HepG2 (cell line): ENCODE data around the gene EGFR. TPM values are rescaled to one million over a fixed set of nuclear protein-coding genes. Genes with fewer than 3 reads are reported as not detected.

ENCODE experiments used
- ATAC-seq: fragments of 200-7000 bp; cut with Tn5 transposase; 3 replicates; pipeline ENCODE4 v1.9.1; 2020; ENCODE audit warnings: mild to moderate bottlenecking, moderate library complexity
- BruUV-seq: library from RNA; stranded (reverse); fragments of 400-500 nt; replicated peaks from 2 replicates; lab custom pipeline; 2021; lab: Mats Ljungman, UMichigan
- CTCF ChIA-PET: fragments of 300-600 bp; formaldehyde crosslinking; extraction: SDS; loops from one replicate; lab custom pipeline; 2021; ENCODE audit warnings: low total read pairs, inconsistent platforms, low intra/inter-chr PET ratio; lab: Yijun Ruan, JAX
- POLR2A ChIA-PET: fragments of 350-600 bp; sonication (Branson Sonifier 250); formaldehyde crosslinking; loops from one replicate; lab custom pipeline; 2020; ENCODE audit warnings: antibody characterized with exemption, inconsistent platforms; lab: Yijun Ruan, JAX
- DNase-seq: peaks from one replicate; pipeline ENCODE4 v3.0.0-alpha.2; 2015; ENCODE audit warnings: low spot score
- FAIRE-seq: peaks from 3 replicates; lab custom pipeline; 2011; peaks lifted over from hg19 to GRCh38; lab: Jason Lieb, UNC
- H2AFZ ChIP-seq: one replicate; pipeline ENCODE4 v1.6.1; 2011; ENCODE audit warnings: low read length, inconsistent platforms
- H3K27ac ChIP-seq: fragments of 300-600 bp; 3 replicates; pipeline ENCODE4 v1.8.0; 2011; ENCODE audit warnings: mixed run types, mild to moderate bottlenecking, mixed read lengths, low read length, inconsistent platforms; ENCODE audit not compliant: insufficient read depth; ENCODE audit errors: extremely low read length
- H3K27me3 ChIP-seq, 2 experiments: fragments of 200-600 bp in 1 of 2; 2 replicates in 1 of 2; 3 replicates in 1 of 2; pipeline versions ENCODE4 v1.6.0 to v1.8.0; 2011; ENCODE audit warnings: low read length in 2 of 2, mild to moderate bottlenecking in 2 of 2, moderate library complexity in 2 of 2, inconsistent platforms in 1 of 2; ENCODE audit not compliant: insufficient read depth in 2 of 2, control insufficient read depth in 1 of 2
- H3K36me3 ChIP-seq, 2 experiments: fragments of 200-600 bp in 1 of 2; replicated peaks in 1 of 2; 2 replicates in 1 of 2; 3 replicates in 1 of 2; pipeline versions ENCODE4 v1.5.1 to v1.8.0; 2011; ENCODE audit warnings: low read length in 2 of 2, inconsistent platforms in 1 of 2; ENCODE audit not compliant: insufficient read depth in 2 of 2, control insufficient read depth in 1 of 2
- H3K4me1 ChIP-seq: 2 replicates; pipeline ENCODE4 v1.5.1; 2012; ENCODE audit warnings: low read length, inconsistent platforms; ENCODE audit not compliant: insufficient read depth
- H3K4me2 ChIP-seq: 2 replicates; pipeline ENCODE4 v1.6.0; 2011; ENCODE audit warnings: low read depth, low read length, inconsistent platforms
- H3K4me3 ChIP-seq, 3 experiments: fragments of 200-600 bp in 1 of 3; sonication (generic), shearing (Covaris generic) in 1 of 3; replicated peaks in 1 of 3; 2 replicates each; pipeline ENCODE4 v1.5.1; 2011 to 2016; ENCODE audit warnings: low read length in 3 of 3, inconsistent platforms in 2 of 3, low read depth in 2 of 3, mild to moderate bottlenecking in 2 of 3, control low read depth in 1 of 3, mixed read lengths in 1 of 3; ENCODE audit not compliant: insufficient read depth in 1 of 3
- H3K79me2 ChIP-seq: one replicate; pipeline ENCODE4 v1.6.1; 2011; ENCODE audit warnings: low read length, inconsistent platforms; ENCODE audit not compliant: insufficient read depth
- H3K9ac ChIP-seq: 2 replicates; pipeline ENCODE4 v1.6.0; 2011; ENCODE audit warnings: mild to moderate bottlenecking, low read depth, low read length, inconsistent platforms; ENCODE audit not compliant: insufficient read depth
- H3K9me3 ChIP-seq: 2 replicates; pipeline ENCODE4 v1.5.1; 2012; ENCODE audit warnings: mild to moderate bottlenecking, low read length
- H4K20me1 ChIP-seq: 2 replicates; pipeline ENCODE4 v1.6.0; 2011; ENCODE audit warnings: inconsistent platforms, mild to moderate bottlenecking, low read length, moderate library complexity; ENCODE audit not compliant: insufficient read depth
- EED ChIP-seq: sonication (generic); formaldehyde crosslinking; IDR thresholded peaks from 2 replicates; pipeline ENCODE4 v1.5.0; 2020; ENCODE audit warnings: mild to moderate bottlenecking, missing genetic modification reagents
- HNF4A ChIP-seq: sonication (generic); formaldehyde crosslinking; IDR thresholded peaks from 2 replicates; pipeline ENCODE4 v1.4.0; 2020; ENCODE audit warnings: missing genetic modification reagents
- KLF15 ChIP-seq: sonication (generic); formaldehyde crosslinking; IDR thresholded peaks from 2 replicates; pipeline ENCODE4 v1.8.1; 2023; ENCODE audit warnings: borderline replicate concordance, mild to moderate bottlenecking, inconsistent platforms, missing genetic modification reagents, mixed read lengths
- MYNN ChIP-seq: sonication (generic); formaldehyde crosslinking; IDR thresholded peaks from 2 replicates; pipeline ENCODE4 v1.4.0; 2020; ENCODE audit warnings: mild to moderate bottlenecking, low read depth, missing genetic modification reagents
- RXRA ChIP-seq: sonication (generic); formaldehyde crosslinking; IDR thresholded peaks from 2 replicates; pipeline ENCODE4 v1.5.1; 2020; ENCODE audit warnings: missing genetic modification reagents
- RXRB ChIP-seq: IDR thresholded peaks from 2 replicates; pipeline ENCODE4 v1.6.1; 2016; ENCODE audit warnings: borderline replicate concordance, missing genetic modification reagents, missing compliant biosample characterization
- ZC3H13 ChIP-seq: sonication (generic); formaldehyde crosslinking; IDR thresholded peaks from 2 replicates; pipeline ENCODE4 v1.8.1; 2023; ENCODE audit warnings: mild to moderate bottlenecking, missing genetic modification reagents, moderate library complexity
- ZNF24 ChIP-seq: fragments of 450-650 bp; IDR thresholded peaks from 2 replicates; pipeline ENCODE4 v1.6.1; 2017; ENCODE audit warnings: antibody characterized with exemption, mild to moderate bottlenecking
- ZNF512B ChIP-seq: sonication (generic); formaldehyde crosslinking; IDR thresholded peaks from 2 replicates; pipeline ENCODE4 v1.5.1; 2020; ENCODE audit warnings: missing genetic modification reagents, mild to moderate bottlenecking, borderline replicate concordance
- WGBS: methylation state at CpG from one replicate; pipeline ENCODE4 v1.1.6; 2017; ENCODE audit warnings: low lambda C conversion rate; 5-methylcytosine and 5-hydroxymethylcytosine counted together
- in situ Hi-C: cut with HindIII; loops from 2 replicates; pipeline ENCODE4 v1.10.0; 2017; ENCODE audit warnings: low pct_unique_long_range_greater_than_20kb; ENCODE audit not compliant: extremely low pct_ligation_motif_present
- intact Hi-C: fragments of 100-400 bp; cut with micrococcal nuclease; formaldehyde crosslinking; loops from one replicate; pipeline ENCODE4 v1.10.0; 2022; ENCODE audit not compliant: unreplicated experiment
- polyA plus RNA-seq, 8 experiments: library from polyadenylated mRNA; depleted of rRNA in 3 of 8; stranded (reverse) in 7 of 8; unstranded in 1 of 8; fragments of >200 nt; fragmentation: Illumina TruSeq in 4 of 8; extraction: Trizol in 4 of 8; gene quantifications; 2 replicates each; pipeline versions ENCODE4 v1.2.1 to v1.2.3, GENCODE V29; 2011 to 2016; ENCODE audit warnings: low read depth in 4 of 8, missing spikeins in 1 of 8, mixed read lengths in 1 of 8; ENCODE audit not compliant: insufficient read depth in 1 of 8
- total RNA-seq, 5 experiments: library from RNA; depleted of rRNA; stranded (reverse); fragments of >200 nt; fragmentation: Illumina TruSeq; extraction: Trizol; gene quantifications; 2 replicates each; pipeline ENCODE4 v1.2.3, GENCODE V29; 2016; ENCODE audit warnings: low read depth in 1 of 5
- TF ChIP-seq, protein P1 (sequence below): sonication (generic); formaldehyde crosslinking; IDR thresholded peaks from 2 replicates; pipeline ENCODE4 v1.5.1; 2020; ENCODE audit warnings: mild to moderate bottlenecking, missing genetic modification reagents, moderate library complexity
- TF ChIP-seq, protein P2 (sequence below): sonication (generic); formaldehyde crosslinking; IDR thresholded peaks from 2 replicates; pipeline ENCODE4 v1.4.0; 2020; ENCODE audit warnings: missing genetic modification reagents

Gene EGFR
- total and polyA plus RNA-seq, 2 of the 13 experiments (the other 11 are each of a cell fraction or from before 2014, with no cell fraction given), result 7.0 to 10.0 TPM

DNA sequence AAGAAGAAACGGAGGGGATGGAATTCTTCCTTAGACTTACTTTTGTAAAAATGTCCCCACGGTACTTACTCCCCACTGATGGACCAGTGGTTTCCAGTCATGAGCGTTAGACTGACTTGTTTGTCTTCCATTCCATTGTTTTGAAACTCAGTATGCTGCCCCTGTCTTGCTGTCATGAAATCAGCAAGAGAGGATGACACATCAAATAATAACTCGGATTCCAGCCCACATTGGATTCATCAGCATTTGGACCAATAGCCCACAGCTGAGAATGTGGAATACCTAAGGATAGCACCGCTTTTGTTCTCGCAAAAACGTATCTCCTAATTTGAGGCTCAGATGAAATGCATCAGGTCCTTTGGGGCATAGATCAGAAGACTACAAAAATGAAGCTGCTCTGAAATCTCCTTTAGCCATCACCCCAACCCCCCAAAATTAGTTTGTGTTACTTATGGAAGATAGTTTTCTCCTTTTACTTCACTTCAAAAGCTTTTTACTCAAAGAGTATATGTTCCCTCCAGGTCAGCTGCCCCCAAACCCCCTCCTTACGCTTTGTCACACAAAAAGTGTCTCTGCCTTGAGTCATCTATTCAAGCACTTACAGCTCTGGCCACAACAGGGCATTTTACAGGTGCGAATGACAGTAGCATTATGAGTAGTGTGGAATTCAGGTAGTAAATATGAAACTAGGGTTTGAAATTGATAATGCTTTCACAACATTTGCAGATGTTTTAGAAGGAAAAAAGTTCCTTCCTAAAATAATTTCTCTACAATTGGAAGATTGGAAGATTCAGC lies 187.6 kb downstream of the EGFR start (continued):
- TF ChIP-seq ZNF512B (CRISPR knock-in tag) (no peak), KLF15 (CRISPR knock-in tag) (no peak)

- whole genome bisulfite sequencing, result 91% methylated on average over 3 of the region's 4 CpGs
- no peak for DNase-seq
- no TSS peak for BruUV-seq
- FAIRE-seq, result no peak
- H3K9me3 ChIP-seq, result no peaks in the 10 kb centered on the region
- no peak overlapping the region for H3K9ac ChIP-seq
- H3K4me3 ChIP-seq, result no peak overlapping the region
- H3K27ac ChIP-seq, result no peak overlapping the region
- H3K4me2 ChIP-seq, result no peak overlapping the region
- H3K79me2 ChIP-seq, result no peaks in the 10 kb centered on the region
- no peak overlapping the region for H2AFZ ChIP-seq
- TF ChIP-seq EED (no peak), ZNF24 (no peak), RXRA (CRISPR knock-in tag) (0 out of 2 replicates have a peak, but pooled peaks have one; percentile 26), RXRB (CRISPR knock-in tag) (0 out of 2 replicates have a peak, but pooled peaks have one; percentile 12), ZC3H13 (CRISPR knock-in tag) (0 out of 2 replicates have a peak, but pooled peaks have one; percentile 21), HNF4A (0 out of 2 replicates have a peak, but pooled peaks have one; percentile 23), MYNN (CRISPR knock-in tag) (no peak)
- TF ChIP-seq, protein P1, sequence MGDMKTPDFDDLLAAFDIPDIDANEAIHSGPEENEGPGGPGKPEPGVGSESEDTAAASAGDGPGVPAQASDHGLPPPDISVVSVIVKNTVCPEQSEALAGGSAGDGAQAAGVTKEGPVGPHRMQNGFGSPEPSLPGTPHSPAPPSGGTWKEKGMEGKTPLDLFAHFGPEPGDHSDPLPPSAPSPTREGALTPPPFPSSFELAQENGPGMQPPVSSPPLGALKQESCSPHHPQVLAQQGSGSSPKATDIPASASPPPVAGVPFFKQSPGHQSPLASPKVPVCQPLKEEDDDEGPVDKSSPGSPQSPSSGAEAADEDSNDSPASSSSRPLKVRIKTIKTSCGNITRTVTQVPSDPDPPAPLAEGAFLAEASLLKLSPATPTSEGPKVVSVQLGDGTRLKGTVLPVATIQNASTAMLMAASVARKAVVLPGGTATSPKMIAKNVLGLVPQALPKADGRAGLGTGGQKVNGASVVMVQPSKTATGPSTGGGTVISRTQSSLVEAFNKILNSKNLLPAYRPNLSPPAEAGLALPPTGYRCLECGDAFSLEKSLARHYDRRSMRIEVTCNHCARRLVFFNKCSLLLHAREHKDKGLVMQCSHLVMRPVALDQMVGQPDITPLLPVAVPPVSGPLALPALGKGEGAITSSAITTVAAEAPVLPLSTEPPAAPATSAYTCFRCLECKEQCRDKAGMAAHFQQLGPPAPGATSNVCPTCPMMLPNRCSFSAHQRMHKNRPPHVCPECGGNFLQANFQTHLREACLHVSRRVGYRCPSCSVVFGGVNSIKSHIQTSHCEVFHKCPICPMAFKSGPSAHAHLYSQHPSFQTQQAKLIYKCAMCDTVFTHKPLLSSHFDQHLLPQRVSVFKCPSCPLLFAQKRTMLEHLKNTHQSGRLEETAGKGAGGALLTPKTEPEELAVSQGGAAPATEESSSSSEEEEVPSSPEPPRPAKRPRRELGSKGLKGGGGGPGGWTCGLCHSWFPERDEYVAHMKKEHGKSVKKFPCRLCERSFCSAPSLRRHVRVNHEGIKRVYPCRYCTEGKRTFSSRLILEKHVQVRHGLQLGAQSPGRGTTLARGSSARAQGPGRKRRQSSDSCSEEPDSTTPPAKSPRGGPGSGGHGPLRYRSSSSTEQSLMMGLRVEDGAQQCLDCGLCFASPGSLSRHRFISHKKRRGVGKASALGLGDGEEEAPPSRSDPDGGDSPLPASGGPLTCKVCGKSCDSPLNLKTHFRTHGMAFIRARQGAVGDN (CRISPR knock-in tag), result peak; percentile 32; the same call in 1 of the 2 replicates
- TF ChIP-seq, protein P2, sequence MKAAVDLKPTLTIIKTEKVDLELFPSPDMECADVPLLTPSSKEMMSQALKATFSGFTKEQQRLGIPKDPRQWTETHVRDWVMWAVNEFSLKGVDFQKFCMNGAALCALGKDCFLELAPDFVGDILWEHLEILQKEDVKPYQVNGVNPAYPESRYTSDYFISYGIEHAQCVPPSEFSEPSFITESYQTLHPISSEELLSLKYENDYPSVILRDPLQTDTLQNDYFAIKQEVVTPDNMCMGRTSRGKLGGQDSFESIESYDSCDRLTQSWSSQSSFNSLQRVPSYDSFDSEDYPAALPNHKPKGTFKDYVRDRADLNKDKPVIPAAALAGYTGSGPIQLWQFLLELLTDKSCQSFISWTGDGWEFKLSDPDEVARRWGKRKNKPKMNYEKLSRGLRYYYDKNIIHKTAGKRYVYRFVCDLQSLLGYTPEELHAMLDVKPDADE (CRISPR knock-in tag), result no peak
- H3K4me1 ChIP-seq, result peaks cover 11% of the 10 kb centered on the region; the same call in 1 of the 2 replicates
- CTCF ChIA-PET, result no interaction called here
- H3K27me3 ChIP-seq, result no peaks in the 10 kb centered on the region
- H3K36me3 ChIP-seq, result peaks cover 32 to 45% of the 10 kb centered on the region in 2 experiments
- intact Hi-C loops (no loop called here), in situ Hi-C loops (no loop called here)
- POLR2A ChIA-PET, result interaction anchor here (1.3 to 1.5 kb wide), 2 partner anchors 19 to 31 kb away, joined by 3 to 4 read pairs; no protein-coding TSS in a partner anchor
- no peaks in the 10 kb centered on the region for H4K20me1 ChIP-seq
- ATAC-seq, result peak; percentile 25; the same call in 2 of the 3 replicates
Measured at GRCh38 chr7:55207436-55208125, 188.8 kb downstream of the EGFR start.
